GM06990 (cell line): ENCODE measurements around the gene COQ8B.
A peak's percentile ranks its signal among the peaks of the same experiment; 100 is the strongest.

ENCODE experiments used
- DNase-seq: peaks from one replicate; pipeline ENCODE4 v3.0.0-alpha.2; 2011; ENCODE audit not compliant: insufficient read length; ENCODE audit errors: extremely low read depth
- H3K27me3 ChIP-seq: replicated peaks from 2 replicates; pipeline ENCODE4 v1.6.0; 2011; ENCODE audit warnings: low read length; ENCODE audit not compliant: control insufficient read depth, insufficient read depth
- H3K36me3 ChIP-seq: 2 replicates; pipeline ENCODE4 v1.5.1; 2011; ENCODE audit warnings: low read length; ENCODE audit not compliant: control insufficient read depth, insufficient read depth
- H3K4me3 ChIP-seq: replicated peaks from 2 replicates; pipeline ENCODE4 v1.5.1; 2011; ENCODE audit warnings: low read depth, mild to moderate bottlenecking, control low read depth, low read length
- TF ChIP-seq, protein P1 (sequence below): IDR thresholded peaks from 2 replicates; pipeline ENCODE4 v1.5.1; 2011; ENCODE audit warnings: low read length, control low read depth, mild to moderate bottlenecking, inconsistent platforms; ENCODE audit not compliant: insufficient read depth, poor library complexity, severe bottlenecking

The COQ8B gene

DNA sequence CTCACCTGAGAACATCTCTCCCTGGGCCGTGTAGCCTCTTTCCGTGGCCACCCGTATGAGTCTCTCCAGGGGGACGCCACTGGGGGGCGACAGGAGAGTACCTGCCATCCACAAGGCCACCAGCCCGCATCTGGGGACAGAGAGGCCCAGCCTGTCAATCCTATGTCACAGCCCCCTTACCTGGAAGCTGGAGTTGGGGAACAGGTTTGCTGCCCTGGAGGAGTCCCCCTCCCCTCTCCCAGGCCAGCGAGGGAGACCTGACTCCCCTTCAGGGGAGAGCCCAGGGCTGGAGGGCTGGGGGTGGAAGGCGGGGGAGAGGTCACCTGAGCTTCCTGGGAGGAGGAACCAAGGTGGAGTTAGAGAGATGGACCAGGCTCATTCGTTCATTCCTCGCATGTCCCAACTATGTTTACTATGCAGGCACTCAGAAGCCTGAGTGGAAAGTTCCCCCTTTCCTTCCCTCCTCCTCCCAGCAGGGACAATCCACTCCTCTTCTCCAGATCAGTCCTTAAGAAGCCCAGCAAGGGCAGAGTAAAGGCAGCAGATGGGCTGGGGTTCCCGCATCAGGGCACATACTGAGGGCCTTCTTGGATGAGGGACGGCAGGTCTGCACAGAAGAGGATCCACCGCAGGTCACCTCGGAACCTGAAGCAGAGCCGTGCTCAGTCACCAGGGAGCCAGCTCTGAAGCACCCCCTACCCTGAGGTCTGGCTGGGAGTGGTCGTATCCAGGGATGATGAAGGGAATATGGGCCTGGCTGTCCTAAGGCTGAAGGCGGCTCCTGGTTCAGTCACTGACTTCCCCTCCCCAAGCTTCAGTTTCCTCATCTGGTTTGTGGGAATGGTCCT lies 28.1 kb upstream of the COQ8B start:
- DNase-seq: no peak
- Histone ChIP-seq H3K36me3 (peaks cover 6% of the 10 kb centered on the region; the same call in 1 of the 2 replicates), H3K4me3 (no peak overlapping the region), H3K27me3 (no peaks in the 10 kb centered on the region)
- TF ChIP-seq, protein P1, sequence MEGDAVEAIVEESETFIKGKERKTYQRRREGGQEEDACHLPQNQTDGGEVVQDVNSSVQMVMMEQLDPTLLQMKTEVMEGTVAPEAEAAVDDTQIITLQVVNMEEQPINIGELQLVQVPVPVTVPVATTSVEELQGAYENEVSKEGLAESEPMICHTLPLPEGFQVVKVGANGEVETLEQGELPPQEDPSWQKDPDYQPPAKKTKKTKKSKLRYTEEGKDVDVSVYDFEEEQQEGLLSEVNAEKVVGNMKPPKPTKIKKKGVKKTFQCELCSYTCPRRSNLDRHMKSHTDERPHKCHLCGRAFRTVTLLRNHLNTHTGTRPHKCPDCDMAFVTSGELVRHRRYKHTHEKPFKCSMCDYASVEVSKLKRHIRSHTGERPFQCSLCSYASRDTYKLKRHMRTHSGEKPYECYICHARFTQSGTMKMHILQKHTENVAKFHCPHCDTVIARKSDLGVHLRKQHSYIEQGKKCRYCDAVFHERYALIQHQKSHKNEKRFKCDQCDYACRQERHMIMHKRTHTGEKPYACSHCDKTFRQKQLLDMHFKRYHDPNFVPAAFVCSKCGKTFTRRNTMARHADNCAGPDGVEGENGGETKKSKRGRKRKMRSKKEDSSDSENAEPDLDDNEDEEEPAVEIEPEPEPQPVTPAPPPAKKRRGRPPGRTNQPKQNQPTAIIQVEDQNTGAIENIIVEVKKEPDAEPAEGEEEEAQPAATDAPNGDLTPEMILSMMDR: peak; percentile 46

DNA sequence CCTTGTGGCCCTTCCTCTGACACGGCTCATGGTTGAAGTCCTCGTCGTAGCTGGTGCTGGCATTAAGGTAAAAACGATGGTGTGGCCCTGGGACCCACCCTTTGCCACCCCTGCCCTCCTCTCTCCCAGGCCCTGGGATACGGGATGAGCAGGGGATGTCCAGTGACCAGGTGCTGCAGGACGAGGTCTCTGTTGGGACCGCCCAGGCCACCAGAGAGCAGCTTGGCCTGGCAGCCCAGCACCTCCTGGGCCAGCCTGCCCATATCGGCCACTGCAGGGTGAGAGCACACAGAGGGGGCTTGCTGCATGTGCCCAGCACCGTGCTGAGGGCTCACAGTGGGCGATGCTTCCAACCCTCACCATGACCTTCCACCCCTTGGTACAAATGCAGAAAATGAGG lies 27.2 kb upstream of the COQ8B start:
- DNase-seq: no peak
- H3K27me3 ChIP-seq: no peaks in the 10 kb centered on the region
- peaks cover 8% of the 10 kb centered on the region for H3K36me3 ChIP-seq
- H3K4me3 ChIP-seq: no peak overlapping the region
- TF ChIP-seq, protein P1: no peak

DNA sequence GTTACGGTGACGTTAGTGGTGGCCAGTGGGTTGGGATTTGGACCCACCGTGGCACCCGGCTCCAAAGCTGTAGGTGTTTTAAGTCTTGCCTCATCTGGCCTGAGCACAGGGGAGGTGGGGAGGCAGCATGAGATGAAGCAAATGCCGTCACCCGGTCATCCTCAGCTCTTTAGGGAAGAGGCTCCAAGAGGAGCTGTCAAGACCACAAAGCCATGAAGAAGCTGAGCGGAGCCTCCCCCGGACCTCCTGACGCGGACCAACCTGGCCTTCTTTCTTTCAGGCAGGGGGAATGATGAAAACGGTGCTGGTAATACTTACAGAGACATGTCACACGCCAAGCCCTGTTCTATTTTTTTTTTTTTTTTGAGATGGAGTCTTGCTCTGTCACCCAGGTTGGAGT lies 26.2 kb upstream of the COQ8B start:
- Histone ChIP-seq H3K4me3 (no peak overlapping the region), H3K27me3 (no peaks in the 10 kb centered on the region), H3K36me3 (peaks cover 8% of the 10 kb centered on the region)
- TF ChIP-seq, protein P1: no peak
- DNase-seq: no peak

DNA sequence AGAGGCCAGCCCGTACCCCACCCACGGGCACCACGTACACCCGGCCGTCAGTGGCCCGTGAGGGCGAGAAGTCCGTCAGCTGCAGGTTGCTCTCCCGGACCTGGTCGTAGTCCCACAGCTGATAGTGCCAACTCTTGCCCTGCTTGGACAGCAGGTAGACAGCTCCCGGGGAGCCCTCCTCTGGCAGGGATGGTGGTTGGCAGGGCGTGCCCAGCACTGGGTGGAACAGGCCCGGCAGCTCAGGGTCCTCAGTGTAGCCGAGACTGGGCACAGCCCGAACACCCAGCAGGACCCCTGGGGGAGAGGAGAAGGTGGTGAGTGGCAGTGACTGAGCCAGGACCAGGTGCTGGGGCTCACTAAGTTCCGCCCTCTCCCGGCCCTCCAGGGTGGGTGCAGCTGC lies 25.8 kb upstream of the COQ8B start:
- TF ChIP-seq, protein P1: no peak
- Histone ChIP-seq H3K27me3 (no peaks in the 10 kb centered on the region), H3K36me3 (peaks cover 9% of the 10 kb centered on the region), H3K4me3 (no peak overlapping the region)
- DNase-seq: no peak

DNA sequence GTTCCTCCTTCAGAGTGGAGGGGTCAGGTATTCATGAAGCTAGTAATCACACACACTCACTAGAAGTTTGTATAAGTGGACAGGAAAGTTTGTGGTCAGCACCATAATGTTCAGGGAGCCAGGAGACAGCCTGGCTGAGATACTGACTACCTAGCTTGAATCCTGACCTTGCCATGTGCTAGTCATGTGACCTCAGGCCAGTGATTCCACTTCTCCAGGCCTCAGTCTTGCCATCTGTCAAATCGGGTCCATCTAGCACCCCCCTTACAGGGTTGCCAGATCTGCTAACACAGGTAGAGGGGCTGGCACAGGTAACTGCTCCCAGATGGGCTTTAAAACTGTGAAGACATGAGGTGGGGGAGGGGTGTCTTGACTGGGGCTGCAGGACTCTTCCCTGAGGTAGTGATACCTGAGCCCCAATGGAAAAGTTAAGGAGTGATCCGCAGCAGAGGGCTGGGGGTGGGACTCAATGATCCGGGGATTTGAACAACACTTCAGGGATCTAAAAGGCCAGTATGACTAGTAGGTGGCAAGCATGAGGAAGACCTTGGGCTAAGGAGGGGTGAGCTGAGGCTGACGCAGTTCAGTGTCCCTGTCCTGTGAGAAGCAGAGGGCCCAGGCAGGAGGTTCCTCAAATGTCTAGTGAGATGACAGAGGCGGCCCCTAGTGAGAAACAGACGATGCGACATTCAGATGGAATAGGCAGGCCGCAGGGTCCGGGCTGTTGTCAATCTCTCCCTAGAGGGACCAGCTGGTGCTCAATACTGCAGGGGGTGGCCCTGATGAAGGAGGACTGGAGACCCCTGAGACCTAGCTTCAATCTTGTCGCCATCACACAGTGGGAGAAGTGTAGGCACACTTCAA lies 25.1 kb upstream of the COQ8B start:
- H3K4me3 ChIP-seq: no peak overlapping the region
- DNase-seq: no peak
- H3K36me3 ChIP-seq: peaks cover 15% of the 10 kb centered on the region
- H3K27me3 ChIP-seq: no peaks in the 10 kb centered on the region
- TF ChIP-seq, protein P1: no peak
